Activated CD8-positive, alpha-beta memory T cell treated with anti-CD3 and anti-CD28 coated beads, Interleukin-2, amount 10 ng/mL, durations not matched to agents 7 days and 5 days (primary cell): Measurements from ENCODE around the gene KCNJ11. TPM values are rescaled to one million over a fixed set of nuclear protein-coding genes. Genes with fewer than 3 reads are reported as not detected.

Source experiments
- ATAC-seq: fragments of 150-1000 bp; cut with Tn5 transposase; one replicate; pipeline ENCODE4 v1.10.0; 2021; ENCODE audit warnings: moderate library complexity
- CTCF ChIA-PET: fragments of 350-600 bp; sonication (Branson Sonifier 250); formaldehyde crosslinking; loops from one replicate; lab custom pipeline; 2021; ENCODE audit warnings: antibody characterized with exemption; lab: Charles Lee
- DNase-seq: peaks from one replicate; pipeline ENCODE4 v3.0.0-alpha.2; 2020
- H3K27ac Mint-ChIP-seq: one replicate; pipeline ENCODE4 v1.8.0; 2021; ENCODE audit warnings: mild to moderate bottlenecking, mixed read lengths
- H3K27me3 Mint-ChIP-seq: one replicate; pipeline ENCODE4 v1.8.0; 2021; ENCODE audit warnings: mixed read lengths
- H3K36me3 Mint-ChIP-seq: one replicate; pipeline ENCODE4 v1.8.0; 2021; ENCODE audit warnings: mild to moderate bottlenecking, mixed read lengths
- H3K4me1 Mint-ChIP-seq: one replicate; pipeline ENCODE4 v1.8.0; 2021; ENCODE audit warnings: mixed read lengths
- H3K4me3 Mint-ChIP-seq: one replicate; pipeline ENCODE4 v1.8.0; 2021; ENCODE audit warnings: mild to moderate bottlenecking, moderate library complexity, mixed read lengths
- H3K9me3 Mint-ChIP-seq: one replicate; pipeline ENCODE4 v1.8.0; 2022; ENCODE audit warnings: low read depth, mixed read lengths
- total RNA-seq, 2 experiments: library from RNA; stranded (reverse); gene quantifications; one replicate each; pipeline ENCODE4 v1.2.3, GENCODE V29; 2021

KCNJ11 gene
- total RNA-seq, 2 experiments from 2014 or later = 0.66 to 0.99 TPM

DNA sequence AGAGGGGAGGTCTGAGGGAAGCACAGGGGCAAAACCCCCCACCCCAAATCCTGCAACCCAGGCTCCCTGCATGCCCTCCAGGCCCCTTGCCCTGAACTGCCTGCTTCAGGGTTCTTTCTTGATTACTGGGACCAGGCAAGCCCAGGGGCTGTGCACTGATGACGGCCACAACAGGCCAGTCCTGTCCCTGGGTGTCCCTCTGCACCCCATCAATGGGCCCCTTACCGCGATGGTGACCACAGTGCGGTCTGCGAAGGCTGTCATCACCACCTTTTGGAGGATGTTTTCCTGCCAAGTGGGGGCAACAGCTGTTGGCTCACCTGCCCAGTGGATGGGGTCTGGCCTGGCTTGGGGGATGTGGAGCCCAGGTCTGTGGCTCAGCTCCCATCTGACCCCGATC is 5.0 kb upstream of the KCNJ11 start:
- Mint-ChIP-seq H3K27me3 (peaks cover 13% of the 10 kb centered on the region), H3K4me1 (peaks cover 3% of the 10 kb centered on the region), H3K9me3 (no peaks in the 10 kb centered on the region), H3K36me3 (no peaks in the 10 kb centered on the region), H3K27ac (no peak overlapping the region), H3K4me3 (no peak overlapping the region)
- no peak for DNase-seq
- ATAC-seq = no peak
- CTCF ChIA-PET = no interaction called here

GRCh38 chr11:17392872-17393271 is 4.4 kb upstream of the KCNJ11 start:
- no peaks in the 10 kb centered on the region for H3K9me3 Mint-ChIP-seq
- H3K4me1 Mint-ChIP-seq = peaks cover 3% of the 10 kb centered on the region
- H3K27ac Mint-ChIP-seq = no peak overlapping the region
- CTCF ChIA-PET = interaction anchor here (1.5 kb wide), 1 partner anchor 9 kb away, joined by 4 read pairs; no protein-coding TSS in a partner anchor
- no peak overlapping the region for H3K4me3 Mint-ChIP-seq
- peaks cover 16% of the 10 kb centered on the region for H3K27me3 Mint-ChIP-seq
- DNase-seq (no peak), ATAC-seq (no peak)
- H3K36me3 Mint-ChIP-seq = no peaks in the 10 kb centered on the region

- Mint-ChIP-seq H3K4me1 (peaks cover 8% of the 10 kb centered on the region), H3K27ac (no peak overlapping the region), H3K27me3 (peaks cover 19% of the 10 kb centered on the region), H3K4me3 (no peak overlapping the region), H3K36me3 (no peaks in the 10 kb centered on the region), H3K9me3 (no peaks in the 10 kb centered on the region)
- DNase-seq (no peak), ATAC-seq (no peak)
- CTCF ChIA-PET = interaction anchor here (1.5 to 1.7 kb wide), 3 partner anchors 8 to 136 kb away, joined by 4 to 6 read pairs (median 4); no protein-coding TSS in a partner anchor
Measured at GRCh38 chr11:17391493-17392355, 3.3 kb upstream of the KCNJ11 start.

- DNase-seq (no peak), ATAC-seq (no peak)
- Mint-ChIP-seq H3K9me3 (no peaks in the 10 kb centered on the region), H3K27ac (no peak overlapping the region), H3K4me3 (peak overlapping the region; percentile 63), H3K36me3 (no peaks in the 10 kb centered on the region), H3K4me1 (peaks cover 8% of the 10 kb centered on the region), H3K27me3 (peaks cover 20% of the 10 kb centered on the region)
- CTCF ChIA-PET = interaction anchor here (0.9 to 1.5 kb wide), 5 partner anchors 13 to 138 kb away, joined by 3 to 5 read pairs (median 4); no protein-coding TSS in a partner anchor
Measured at GRCh38 chr11:17389957-17390649, 1.6 kb upstream of the KCNJ11 start.

DNA sequence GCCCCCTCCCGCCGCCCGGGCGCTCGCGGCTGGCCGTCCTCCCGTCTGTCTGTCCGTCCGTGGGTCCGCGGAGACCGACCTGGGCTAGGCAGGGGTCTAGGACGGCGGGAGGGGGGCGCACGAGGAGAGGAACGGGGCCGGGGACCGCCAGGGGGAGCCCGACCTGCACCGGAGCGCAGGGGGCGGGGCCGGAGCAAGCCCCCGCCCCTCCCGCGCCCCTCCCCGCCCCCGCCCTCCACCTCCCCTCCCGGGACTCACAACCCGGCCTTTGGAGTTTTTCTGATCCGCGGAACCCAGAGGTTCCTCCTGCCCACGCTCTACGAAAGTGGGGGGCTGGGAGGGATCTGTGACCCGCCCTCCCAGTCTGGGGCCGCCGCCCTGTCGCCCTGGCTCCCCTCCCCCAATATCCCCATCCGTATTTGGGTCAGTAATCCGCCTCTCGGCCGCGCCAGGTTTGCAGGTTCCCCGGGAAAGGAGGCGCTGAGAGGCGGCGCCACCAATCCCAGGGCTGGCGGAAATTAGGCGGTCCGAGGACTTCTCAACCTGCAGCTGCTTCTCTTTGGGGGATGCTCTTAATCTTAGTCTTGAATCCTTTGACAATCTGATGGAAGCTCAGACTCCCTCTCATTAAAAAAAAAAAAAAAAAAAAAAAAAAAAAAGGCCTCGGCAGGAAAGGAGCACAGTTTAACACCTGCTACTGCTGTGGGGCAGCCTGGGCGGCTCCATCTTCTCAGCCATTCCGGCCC is 925 bp upstream of the KCNJ11 start:
- DNase-seq = peak; percentile 75
- no peaks in the 10 kb centered on the region for H3K36me3 Mint-ChIP-seq
- peaks cover 22% of the 10 kb centered on the region for H3K27me3 Mint-ChIP-seq
- H3K9me3 Mint-ChIP-seq = no peaks in the 10 kb centered on the region
- H3K4me1 Mint-ChIP-seq = peaks cover 8% of the 10 kb centered on the region
- CTCF ChIA-PET = interaction anchor here (0.6 to 1.5 kb wide), 10 partner anchors 11 to 139 kb away, joined by 3 to 8 read pairs (median 4); no protein-coding TSS in a partner anchor
- ATAC-seq = peak; percentile 84
- peak overlapping the region; percentile 63 for H3K4me3 Mint-ChIP-seq
- H3K27ac Mint-ChIP-seq = no peak overlapping the region

- no peak overlapping the region for H3K27ac Mint-ChIP-seq
- no peaks in the 10 kb centered on the region for H3K36me3 Mint-ChIP-seq
Measured at GRCh38 chr11:17387811-17388210, 648 bp downstream of the KCNJ11 start.

GRCh38 chr11:17387254-17387653 is 1.2 kb downstream of the KCNJ11 start:
- Mint-ChIP-seq H3K4me3 (peak overlapping the region; percentile 11), H3K27me3 (peaks cover 22% of the 10 kb centered on the region), H3K27ac (no peak overlapping the region), H3K4me1 (peaks cover 8% of the 10 kb centered on the region), H3K36me3 (no peaks in the 10 kb centered on the region), H3K9me3 (no peaks in the 10 kb centered on the region)
- no peak for DNase-seq
- CTCF ChIA-PET = interaction anchor here (0.6 to 1.5 kb wide), 10 partner anchors 17 to 178 kb away, joined by 3 to 12 read pairs (median 4); partner anchors contain the start of genes ABCC8 and OTOG
- ATAC-seq = no peak

More at GRCh38 chr11:17387811-17388210, 648 bp downstream of the KCNJ11 start:
- CTCF ChIA-PET = interaction anchor here (1.2 to 1.4 kb wide), 2 partner anchors 9 to 158 kb away, joined by 5 to 8 read pairs; no protein-coding TSS in a partner anchor
- Mint-ChIP-seq H3K4me3 (peak overlapping the region; percentile 63), H3K27me3 (peaks cover 22% of the 10 kb centered on the region), H3K4me1 (peaks cover 8% of the 10 kb centered on the region), H3K9me3 (no peaks in the 10 kb centered on the region)
- no peak for DNase-seq
- ATAC-seq = no peak

GRCh38 chr11:17386331-17387084 is 2.0 kb downstream of the KCNJ11 start:
- ATAC-seq = peak; percentile 43
- Mint-ChIP-seq H3K4me1 (peaks cover 8% of the 10 kb centered on the region), H3K9me3 (no peaks in the 10 kb centered on the region), H3K27ac (no peak overlapping the region), H3K27me3 (peaks cover 22% of the 10 kb centered on the region), H3K4me3 (no peak overlapping the region), H3K36me3 (no peaks in the 10 kb centered on the region)
- CTCF ChIA-PET = interaction anchor here (0.6 to 1.5 kb wide), 13 partner anchors 12 to 1200 kb away, joined by 3 to 12 read pairs (median 3); partner anchors contain the start of genes ABCC8 and OTOG
- DNase-seq = peak; percentile 61

GRCh38 chr11:17385926-17386325 is 2.5 kb downstream of the KCNJ11 start:
- Mint-ChIP-seq H3K27ac (no peak overlapping the region), H3K9me3 (no peaks in the 10 kb centered on the region), H3K36me3 (no peaks in the 10 kb centered on the region), H3K27me3 (peaks cover 16% of the 10 kb centered on the region), H3K4me1 (peaks cover 8% of the 10 kb centered on the region), H3K4me3 (no peak overlapping the region)
- CTCF ChIA-PET = interaction anchor here (0.6 to 5.0 kb wide), 13 partner anchors 11 to 1199 kb away, joined by 3 to 74 read pairs (median 3); no protein-coding TSS in a partner anchor
- no peak for ATAC-seq
- no peak for DNase-seq

DNA sequence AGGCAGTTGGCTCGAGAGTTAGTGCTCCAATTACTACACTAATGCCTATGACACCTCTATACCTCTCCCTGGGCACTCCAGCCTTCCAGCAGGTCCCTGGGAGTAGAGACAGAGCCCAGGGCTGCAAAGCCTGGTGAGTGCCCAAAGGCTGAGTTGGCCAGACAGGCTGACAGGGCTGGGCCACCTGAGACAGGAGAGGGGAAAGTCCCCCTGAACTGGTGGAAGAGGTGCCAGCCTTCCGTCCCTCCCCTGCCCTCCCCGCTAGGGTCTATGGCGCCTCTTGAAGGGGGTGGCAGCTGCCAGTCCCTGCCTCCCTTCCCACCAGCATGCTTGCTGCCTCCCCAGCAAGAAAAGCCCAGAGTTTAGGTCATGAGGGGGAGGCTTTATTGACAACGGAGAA is 3.0 kb downstream of the KCNJ11 start:
- Mint-ChIP-seq H3K27me3 (peaks cover 15% of the 10 kb centered on the region), H3K27ac (no peak overlapping the region), H3K4me3 (no peak overlapping the region), H3K4me1 (peaks cover 8% of the 10 kb centered on the region), H3K36me3 (no peaks in the 10 kb centered on the region), H3K9me3 (no peaks in the 10 kb centered on the region)
- CTCF ChIA-PET = interaction anchor here (1.1 to 5.0 kb wide), 4 partner anchors 27 to 143 kb away, joined by 3 to 74 read pairs (median 25); no protein-coding TSS in a partner anchor
- ATAC-seq (no peak), DNase-seq (no peak)

GRCh38 chr11:17384002-17384511 is 4.4 kb downstream of the KCNJ11 start:
- H3K9me3 Mint-ChIP-seq = no peaks in the 10 kb centered on the region
- DNase-seq (peak; percentile 80), ATAC-seq (peak; percentile 60)
- CTCF ChIA-PET = interaction anchor here (0.7 to 5.0 kb wide), 38 partner anchors 8 to 595 kb away, joined by 3 to 74 read pairs (median 4); partner anchors contain the start of gene PIK3C2A
- no peak overlapping the region for H3K4me3 Mint-ChIP-seq
- no peak overlapping the region for H3K27ac Mint-ChIP-seq
- H3K36me3 Mint-ChIP-seq = no peaks in the 10 kb centered on the region
- H3K4me1 Mint-ChIP-seq = peaks cover 5% of the 10 kb centered on the region
- peaks cover 8% of the 10 kb centered on the region for H3K27me3 Mint-ChIP-seq

- ATAC-seq (no peak), DNase-seq (no peak)
- Mint-ChIP-seq H3K27me3 (peaks cover 8% of the 10 kb centered on the region), H3K36me3 (peaks cover 2% of the 10 kb centered on the region), H3K27ac (no peak overlapping the region), H3K9me3 (peaks cover under 1% of the 10 kb centered on the region), H3K4me3 (no peak overlapping the region), H3K4me1 (peaks cover 5% of the 10 kb centered on the region)
- CTCF ChIA-PET = interaction anchor here (0.8 to 5.0 kb wide), 35 partner anchors 8 to 595 kb away, joined by 3 to 74 read pairs (median 4); partner anchors contain the start of gene PIK3C2A
Measured at GRCh38 chr11:17383461-17383860, 5.0 kb downstream of the KCNJ11 start.
